ENCODE results near the gene PI4KA.

GRCh38 chr22:20774882-20775281 is 83.7 kb downstream of the PI4KA start:
- no peak for TF ChIP-seq POLR2A (IDR thresholded peaks at IDR 0.05)
- TF ChIP-seq, protein P1, sequence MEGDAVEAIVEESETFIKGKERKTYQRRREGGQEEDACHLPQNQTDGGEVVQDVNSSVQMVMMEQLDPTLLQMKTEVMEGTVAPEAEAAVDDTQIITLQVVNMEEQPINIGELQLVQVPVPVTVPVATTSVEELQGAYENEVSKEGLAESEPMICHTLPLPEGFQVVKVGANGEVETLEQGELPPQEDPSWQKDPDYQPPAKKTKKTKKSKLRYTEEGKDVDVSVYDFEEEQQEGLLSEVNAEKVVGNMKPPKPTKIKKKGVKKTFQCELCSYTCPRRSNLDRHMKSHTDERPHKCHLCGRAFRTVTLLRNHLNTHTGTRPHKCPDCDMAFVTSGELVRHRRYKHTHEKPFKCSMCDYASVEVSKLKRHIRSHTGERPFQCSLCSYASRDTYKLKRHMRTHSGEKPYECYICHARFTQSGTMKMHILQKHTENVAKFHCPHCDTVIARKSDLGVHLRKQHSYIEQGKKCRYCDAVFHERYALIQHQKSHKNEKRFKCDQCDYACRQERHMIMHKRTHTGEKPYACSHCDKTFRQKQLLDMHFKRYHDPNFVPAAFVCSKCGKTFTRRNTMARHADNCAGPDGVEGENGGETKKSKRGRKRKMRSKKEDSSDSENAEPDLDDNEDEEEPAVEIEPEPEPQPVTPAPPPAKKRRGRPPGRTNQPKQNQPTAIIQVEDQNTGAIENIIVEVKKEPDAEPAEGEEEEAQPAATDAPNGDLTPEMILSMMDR (IDR thresholded peaks at IDR 0.05), result no peak

Data from stomach (tissue), 4 donors.